ENCODE results near the gene HOXB5. TPM values are rescaled to one million over a fixed set of nuclear protein-coding genes. Genes with fewer than 3 reads are reported as not detected.

The HOXB5 gene
- total RNA-seq, 2 experiments from 2014 or later = not detected

DNA sequence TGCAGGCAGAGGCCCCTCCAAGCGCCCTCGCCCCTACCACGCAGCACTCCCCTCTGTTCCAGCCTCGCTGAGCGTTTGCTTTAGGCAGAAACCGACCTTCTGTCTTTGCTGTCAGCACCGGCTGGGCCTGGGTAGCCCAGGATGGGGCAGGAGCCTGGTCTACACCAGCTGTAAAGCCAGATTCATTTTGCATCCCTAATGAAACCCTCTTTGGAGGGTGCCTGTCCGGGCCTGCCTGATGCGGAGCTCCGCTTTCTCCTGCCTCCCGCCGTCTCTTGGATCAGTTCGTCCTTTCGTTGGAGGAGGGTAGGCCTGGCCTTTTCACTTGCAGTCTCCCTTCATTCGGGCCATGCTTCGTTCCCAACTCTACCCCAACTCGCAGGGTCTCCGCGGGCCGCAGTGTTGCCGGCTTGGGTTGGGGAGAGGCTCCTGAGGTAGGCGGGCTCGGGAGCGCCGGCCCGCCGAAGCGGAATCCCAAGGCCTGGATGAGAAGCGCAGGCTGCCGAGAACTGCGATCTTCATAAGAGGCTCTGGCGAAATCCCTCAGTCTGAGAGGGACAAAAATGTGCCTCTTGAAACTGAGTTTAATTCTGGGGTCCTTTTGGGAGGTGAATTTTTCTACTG is 26.4 kb upstream of the HOXB5 start:
- intact Hi-C loops (cut with micrococcal nuclease) = loop anchor here (2.0 kb wide), 1 partner anchor 595 kb away; no protein-coding TSS in a partner anchor
- Mint-ChIP-seq H3K9me3 (no peaks in the 10 kb centered on the region), H3K36me3 (ENCODE audit: low read depth) (no peaks in the 10 kb centered on the region), H3K27ac (no peak overlapping the region), H3K4me3 (no peak overlapping the region), H3K4me1 (ENCODE audit: low read depth) (peaks cover 29% of the 10 kb centered on the region), H3K27me3 (ENCODE audit: low read depth) (peaks cover 82% of the 10 kb centered on the region)
- DNase-seq = no peak
- CTCF ChIA-PET = interaction anchor here (1.0 to 1.4 kb wide), 4 partner anchors 10 to 546 kb away, joined by 3 to 5 read pairs (median 4); no protein-coding TSS in a partner anchor

- peak; percentile 88 for DNase-seq
- H3K4me3 Mint-ChIP-seq = no peak overlapping the region
- CTCF ChIA-PET = interaction anchor here (0.6 to 2.5 kb wide), 17 partner anchors 9 to 545 kb away, joined by 3 to 15 read pairs (median 3); partner anchors contain the start of genes HOXB5 and HOXB6
- intact Hi-C loops (cut with micrococcal nuclease) = loop anchor here (2.0 kb wide), 1 partner anchor 594 kb away; no protein-coding TSS in a partner anchor
- H3K27me3 Mint-ChIP-seq (ENCODE audit: low read depth) = peaks cover 84% of the 10 kb centered on the region
- H3K36me3 Mint-ChIP-seq (ENCODE audit: low read depth) = no peaks in the 10 kb centered on the region
- H3K27ac Mint-ChIP-seq = no peak overlapping the region
- no peaks in the 10 kb centered on the region for H3K9me3 Mint-ChIP-seq
- peaks cover 40% of the 10 kb centered on the region for H3K4me1 Mint-ChIP-seq (ENCODE audit: low read depth)
Measured at GRCh38 chr17:48618256-48618896, 24.8 kb upstream of the HOXB5 start.

- no peaks in the 10 kb centered on the region for H3K9me3 Mint-ChIP-seq
- H3K4me3 Mint-ChIP-seq = no peak overlapping the region
- H3K27ac Mint-ChIP-seq = no peak overlapping the region
- H3K36me3 Mint-ChIP-seq (ENCODE audit: low read depth) = no peaks in the 10 kb centered on the region
- DNase-seq = no peak
- H3K4me1 Mint-ChIP-seq (ENCODE audit: low read depth) = peaks cover 42% of the 10 kb centered on the region
- CTCF ChIA-PET = interaction anchor here (0.6 to 2.5 kb wide), 14 partner anchors 8 to 537 kb away, joined by 3 to 15 read pairs (median 4); partner anchors contain the start of genes HOXB5 and HOXB6
- peaks cover 83% of the 10 kb centered on the region for H3K27me3 Mint-ChIP-seq (ENCODE audit: low read depth)
- intact Hi-C loops (cut with micrococcal nuclease) = loop anchor here (2.0 kb wide), 1 partner anchor 593 kb away; no protein-coding TSS in a partner anchor
Measured at GRCh38 chr17:48617471-48618255, 24.1 kb upstream of the HOXB5 start.

DNA sequence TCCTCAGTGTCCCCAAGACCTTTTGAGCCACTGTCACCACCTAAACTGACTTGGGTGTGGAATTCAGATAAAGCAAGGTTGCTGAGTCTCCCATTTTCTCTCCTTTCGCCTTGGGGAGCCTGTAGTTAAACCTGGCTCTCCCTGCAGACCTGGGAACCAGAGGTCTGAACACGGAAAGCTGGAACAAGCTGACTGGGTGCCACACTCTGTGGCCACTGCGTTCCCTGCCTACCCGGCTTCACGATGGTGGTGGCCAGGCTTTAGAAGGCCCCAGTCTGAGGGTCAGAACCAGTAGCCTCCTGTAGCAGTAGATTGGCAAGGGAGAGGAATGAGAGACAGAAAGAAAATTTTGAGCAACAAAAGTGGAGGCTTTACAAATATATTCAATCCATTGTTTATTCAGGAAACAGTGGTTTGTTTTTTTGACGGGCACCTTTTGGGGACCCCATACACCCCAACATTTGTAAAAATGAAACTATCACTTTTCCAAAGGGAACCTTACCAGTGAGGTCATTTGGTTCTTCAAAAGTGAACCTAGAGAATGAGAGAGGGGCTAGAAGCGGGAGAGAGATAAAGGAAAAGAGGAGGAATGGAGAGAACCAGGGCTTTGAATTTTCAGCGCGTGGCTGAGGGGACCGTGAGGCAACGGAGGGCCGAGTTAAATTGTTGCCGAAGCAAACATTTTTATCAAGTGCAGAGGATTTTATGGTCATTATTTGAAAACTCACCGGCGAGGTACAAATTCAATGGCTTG is 23.3 kb upstream of the HOXB5 start:
- peaks cover 82% of the 10 kb centered on the region for H3K27me3 Mint-ChIP-seq (ENCODE audit: low read depth)
- H3K27ac Mint-ChIP-seq = no peak overlapping the region
- CTCF ChIA-PET = interaction anchor here (0.6 to 2.5 kb wide), 8 partner anchors 8 to 170 kb away, joined by 3 to 15 read pairs (median 7); partner anchors contain the start of genes HOXB5 and HOXB6
- no peaks in the 10 kb centered on the region for H3K9me3 Mint-ChIP-seq
- H3K36me3 Mint-ChIP-seq (ENCODE audit: low read depth) = no peaks in the 10 kb centered on the region
- H3K4me1 Mint-ChIP-seq (ENCODE audit: low read depth) = peaks cover 47% of the 10 kb centered on the region
- no peak for DNase-seq
- no peak overlapping the region for H3K4me3 Mint-ChIP-seq
- intact Hi-C loops (cut with micrococcal nuclease) = no loop called here

DNA sequence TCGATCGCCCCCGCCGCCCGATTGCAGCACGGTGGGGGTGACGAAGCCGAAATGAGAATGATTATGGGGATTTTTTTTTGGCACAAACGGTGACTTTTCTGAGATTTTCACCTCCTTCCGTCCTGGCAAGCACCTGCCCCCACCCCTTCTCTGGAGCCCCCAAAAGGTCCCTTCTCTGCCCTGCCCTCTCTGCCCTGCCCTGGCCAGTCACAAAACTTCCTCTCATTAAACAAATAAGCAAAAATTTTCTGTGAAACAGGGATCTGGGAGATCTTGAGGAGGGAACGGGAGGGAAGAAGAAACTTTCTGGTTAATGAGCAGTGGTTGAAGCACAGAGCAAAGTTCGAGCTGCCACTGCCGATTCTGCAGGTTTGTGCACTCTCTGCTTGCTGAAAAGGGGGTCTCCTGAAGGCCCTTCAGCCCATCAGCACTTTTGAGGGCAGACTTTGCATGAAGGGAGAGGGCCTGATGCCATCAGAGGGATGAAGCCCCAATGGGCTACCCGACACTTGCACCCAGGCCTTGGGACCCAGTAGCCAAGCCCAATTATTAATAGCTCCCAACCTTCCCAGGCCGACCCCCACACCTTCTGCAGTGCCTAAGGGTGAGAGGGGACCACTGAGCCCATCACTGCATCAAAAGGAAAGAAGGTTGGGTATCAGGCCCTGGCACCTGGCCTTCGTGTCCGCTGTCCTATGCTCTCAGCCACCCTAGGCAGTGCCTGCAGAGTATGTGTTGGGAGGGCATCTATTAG is 22.6 kb upstream of the HOXB5 start:
- Mint-ChIP-seq H3K36me3 (ENCODE audit: low read depth) (no peaks in the 10 kb centered on the region), H3K4me1 (ENCODE audit: low read depth) (peaks cover 53% of the 10 kb centered on the region)

DNA sequence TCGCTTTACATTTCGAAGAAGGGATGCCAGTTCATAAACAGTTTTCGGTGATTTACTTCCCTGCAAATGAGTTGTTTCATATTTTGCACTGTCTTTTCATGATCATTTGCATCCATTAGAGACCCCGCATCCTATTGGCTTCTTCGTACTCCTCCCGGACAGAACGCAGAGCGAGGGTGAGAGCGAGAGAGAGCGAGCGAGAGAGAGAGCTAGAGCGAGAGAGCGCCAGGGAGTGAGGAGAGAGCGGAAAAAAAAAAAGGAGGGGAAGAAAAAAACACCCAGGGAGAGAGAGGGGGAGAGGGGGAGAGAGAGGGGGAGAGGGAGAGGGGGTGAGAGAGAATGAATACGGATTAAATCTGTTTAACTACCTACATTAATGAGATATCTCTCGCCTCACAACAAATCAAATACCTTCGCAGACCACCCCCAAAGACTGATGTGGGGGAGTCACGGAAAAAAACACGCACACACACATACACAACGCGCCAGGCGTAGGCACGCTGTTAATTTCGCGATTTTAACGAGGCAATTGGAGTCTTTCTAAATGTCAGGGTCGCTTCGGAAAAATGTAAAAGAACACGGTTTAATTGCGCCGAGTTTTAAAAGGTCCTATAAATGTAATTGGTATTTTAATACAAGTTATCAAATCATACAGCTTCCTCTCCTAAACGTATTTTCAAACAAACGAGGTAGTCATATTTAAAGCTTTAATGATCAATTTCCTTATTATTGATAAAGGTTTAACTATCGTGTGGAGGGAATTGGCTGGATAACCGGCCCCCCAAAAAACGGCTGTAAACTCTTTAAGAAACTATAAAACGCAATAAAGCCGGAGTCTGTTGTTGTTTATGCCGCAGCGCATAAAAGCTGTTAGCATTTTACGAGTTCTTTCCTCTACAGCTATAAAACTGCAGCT is 21.7 kb upstream of the HOXB5 start, which contains the start of gene HOXB8:
HOXB8 (minus strand) TSS at position 246 of the 916 bp plus-strand sequence. CDS start 588 bp downstream, outside the sequence.
- H3K27me3 Mint-ChIP-seq (ENCODE audit: low read depth) = peaks cover 77% of the 10 kb centered on the region
- intact Hi-C loops (cut with micrococcal nuclease) = no loop called here
- CTCF ChIA-PET = interaction anchor here (0.7 to 2.7 kb wide), 12 partner anchors 8 to 353 kb away, joined by 3 to 19 read pairs (median 4); partner anchors contain the start of genes HOXB5 and HOXB9
- H3K27ac Mint-ChIP-seq = no peak within 1 kb of the TSS
- no peaks in the 10 kb centered on the region for H3K36me3 Mint-ChIP-seq (ENCODE audit: low read depth)
- H3K9me3 Mint-ChIP-seq = no peaks in the 10 kb centered on the region
- H3K4me1 Mint-ChIP-seq (ENCODE audit: low read depth) = peaks cover 56% of the 10 kb centered on the region
- H3K4me3 Mint-ChIP-seq = peak within 1 kb of the TSS; percentile 27
- DNase-seq = no peak

More for the DNA sequence above, 22.6 kb upstream of the HOXB5 start:
- Mint-ChIP-seq H3K27ac (no peak overlapping the region), H3K4me3 (no peak overlapping the region), H3K27me3 (ENCODE audit: low read depth) (peaks cover 82% of the 10 kb centered on the region), H3K9me3 (no peaks in the 10 kb centered on the region)
- intact Hi-C loops (cut with micrococcal nuclease) = no loop called here
- CTCF ChIA-PET = interaction anchor here (0.6 to 1.8 kb wide), 6 partner anchors 8 to 25 kb away, joined by 3 to 5 read pairs (median 4); no protein-coding TSS in a partner anchor
- no peak for DNase-seq

GRCh38 chr17:48613862-48614694 is 20.5 kb upstream of the HOXB5 start:
- Mint-ChIP-seq H3K4me3 (peak overlapping the region; percentile 42), H3K27me3 (ENCODE audit: low read depth) (peaks cover 77% of the 10 kb centered on the region), H3K4me1 (ENCODE audit: low read depth) (peaks cover 52% of the 10 kb centered on the region), H3K36me3 (ENCODE audit: low read depth) (no peaks in the 10 kb centered on the region), H3K27ac (no peak overlapping the region), H3K9me3 (no peaks in the 10 kb centered on the region)
- DNase-seq = peak; percentile 29
- intact Hi-C loops (cut with micrococcal nuclease) = loop anchor here (1.0 to 5.0 kb wide), 3 partner anchors 12 to 108 kb away; partner anchors contain the start of genes HOXB9, PRAC1 and PRAC2
- CTCF ChIA-PET = interaction anchor here (0.6 to 2.7 kb wide), 11 partner anchors 9 to 433 kb away, joined by 3 to 19 read pairs (median 4); partner anchors contain the start of genes HOXB5 and HOXB9

GRCh38 chr17:48612854-48613691 is 19.5 kb upstream of the HOXB5 start:
- peaks cover 76% of the 10 kb centered on the region for H3K27me3 Mint-ChIP-seq (ENCODE audit: low read depth)
- intact Hi-C loops (cut with micrococcal nuclease) = loop anchor here (1.0 to 5.0 kb wide), 3 partner anchors 13 to 109 kb away; partner anchors contain the start of genes HOXB9, PRAC1 and PRAC2
- no peak overlapping the region for H3K27ac Mint-ChIP-seq

More at GRCh38 chr17:48612854-48613691, 19.5 kb upstream of the HOXB5 start:
- Mint-ChIP-seq H3K36me3 (ENCODE audit: low read depth) (no peaks in the 10 kb centered on the region), H3K9me3 (no peaks in the 10 kb centered on the region), H3K4me3 (peak overlapping the region; percentile 80), H3K4me1 (ENCODE audit: low read depth) (peaks cover 42% of the 10 kb centered on the region)
- CTCF ChIA-PET = interaction anchor here (0.7 to 2.7 kb wide), 8 partner anchors 10 to 130 kb away, joined by 3 to 19 read pairs (median 5); partner anchors contain the start of genes HOXB5 and HOXB9
- DNase-seq = peak; percentile 47
